ENCODE measurements around the gene SYT2. TPM values are rescaled to one million over a fixed set of nuclear protein-coding genes. Genes with fewer than 3 reads are reported as not detected.
"Not testable (repeated sequence)": the region's sequence is repeated elsewhere in the genome, so short reads cannot be mapped to it uniquely, and the experiment has no call there.

SYT2 gene
- total and polyA plus RNA-seq, 5 experiments from 2014 or later, result 0.02 TPM; not detected in 4

- Mint-ChIP-seq H3K36me3 (peaks cover 0 to 8% (median 4%) of the 10 kb centered on the region in 3 donors), H3K27me3 (no peaks in the 10 kb centered on the region), H3K9me3 (no peaks in the 10 kb centered on the region), H3K27ac (no peak overlapping the region), H3K4me3 (no peak overlapping the region), H3K4me1 (peaks cover 0 to 10% (median under 1%) of the 10 kb centered on the region in 4 donors)
- no peak for DNase-seq
- ATAC-seq, result no peak
- POLR2A ChIA-PET, result no interaction called here
These were observed 120.9 kb downstream of the SYT2 start for GRCh38 chr1:202589190-202589930.

- Mint-ChIP-seq H3K4me3 (no peak overlapping the region), H3K36me3 (peaks cover 0 to 9% (median 4%) of the 10 kb centered on the region in 3 donors), H3K4me1 (peaks cover 0 to 10% (median under 1%) of the 10 kb centered on the region in 4 donors), H3K27me3 (no peaks in the 10 kb centered on the region), H3K9me3 (no peaks in the 10 kb centered on the region), H3K27ac (no peak overlapping the region)
- ATAC-seq, result no peak
- no peak for DNase-seq
- POLR2A ChIA-PET, result no interaction called here
These were observed 121.6 kb downstream of the SYT2 start for GRCh38 chr1:202588503-202589189.

GRCh38 chr1:202587859-202588485 lies 122.3 kb downstream of the SYT2 start:
- POLR2A ChIA-PET, result no interaction called here
- Mint-ChIP-seq H3K4me1 (peaks cover 0 to 10% (median under 1%) of the 10 kb centered on the region in 4 donors), H3K36me3 (peaks cover 0 to 11% (median 6%) of the 10 kb centered on the region in 3 donors), H3K27ac (no peak overlapping the region), H3K9me3 (no peaks in the 10 kb centered on the region), H3K27me3 (no peaks in the 10 kb centered on the region), H3K4me3 (no peak overlapping the region)
- DNase-seq (no peak), ATAC-seq (no peak)

GRCh38 chr1:202586871-202587270 lies 123.4 kb downstream of the SYT2 start:
- H3K4me3 Mint-ChIP-seq, result no peak overlapping the region
- no peaks in the 10 kb centered on the region for H3K27me3 Mint-ChIP-seq
- H3K4me1 Mint-ChIP-seq, result peaks cover 0 to 10% (median under 1%) of the 10 kb centered on the region in 4 donors
- POLR2A ChIA-PET, result no interaction called here
- H3K9me3 Mint-ChIP-seq, result no peaks in the 10 kb centered on the region
- no peak for DNase-seq
- peaks cover 0 to 19% (median 12%) of the 10 kb centered on the region in 3 donors for H3K36me3 Mint-ChIP-seq
- no peak for ATAC-seq
- H3K27ac Mint-ChIP-seq, result no peak overlapping the region

GRCh38 chr1:202586018-202586821 lies 124.0 kb downstream of the SYT2 start:
- POLR2A ChIA-PET, result no interaction called here
- Mint-ChIP-seq H3K27ac (peak overlapping the region in 2 of 10 donors; percentile 49 to 77), H3K36me3 (peaks cover 1 to 25% (median 17%) of the 10 kb centered on the region in 3 donors), H3K4me3 (no peak overlapping the region), H3K4me1 (peaks cover 0 to 10% (median under 1%) of the 10 kb centered on the region in 4 donors), H3K27me3 (no peaks in the 10 kb centered on the region), H3K9me3 (no peaks in the 10 kb centered on the region)
- no peak for ATAC-seq
- DNase-seq, result no peak

GRCh38 chr1:202585590-202585933 lies 124.7 kb downstream of the SYT2 start:
- Mint-ChIP-seq H3K27me3 (no peaks in the 10 kb centered on the region), H3K9me3 (no peaks in the 10 kb centered on the region), H3K4me3 (no peak overlapping the region), H3K27ac (no peak overlapping the region), H3K36me3 (peaks cover 7 to 32% (median 24%) of the 10 kb centered on the region in 3 donors), H3K4me1 (peaks cover 0 to 10% (median under 1%) of the 10 kb centered on the region in 4 donors)
- no peak for DNase-seq
- POLR2A ChIA-PET, result no interaction called here
- ATAC-seq, result no peak

- POLR2A ChIA-PET, result no interaction called here
- Mint-ChIP-seq H3K27me3 (no peaks in the 10 kb centered on the region), H3K4me3 (no peak overlapping the region), H3K9me3 (no peaks in the 10 kb centered on the region), H3K36me3 (peaks cover 7 to 36% (median 25%) of the 10 kb centered on the region in 3 donors), H3K27ac (peak overlapping the region in 1 of 10 donors; percentile 18), H3K4me1 (peaks cover 0 to 10% (median under 1%) of the 10 kb centered on the region in 4 donors)
- ATAC-seq (no peak), DNase-seq (no peak)
These were observed 125.3 kb downstream of the SYT2 start for GRCh38 chr1:202584707-202585589.

GRCh38 chr1:202582350-202582749 lies 127.9 kb downstream of the SYT2 start:
- peaks cover 7 to 44% (median 25%) of the 10 kb centered on the region in 3 donors for H3K36me3 Mint-ChIP-seq
- DNase-seq, H3K27ac Mint-ChIP-seq, POLR2A ChIA-PET, H3K9me3 Mint-ChIP-seq, H3K4me3 Mint-ChIP-seq, H3K4me1 Mint-ChIP-seq, H3K27me3 Mint-ChIP-seq, ATAC-seq: not testable (repeated sequence)

GRCh38 chr1:202580619-202581018 lies 129.6 kb downstream of the SYT2 start:
- Mint-ChIP-seq H3K9me3 (no peaks in the 10 kb centered on the region), H3K27ac (no peak overlapping the region), H3K4me3 (no peak overlapping the region), H3K4me1 (no peaks in the 10 kb centered on the region), H3K27me3 (no peaks in the 10 kb centered on the region), H3K36me3 (peaks cover 7 to 44% (median 21%) of the 10 kb centered on the region in 3 donors)
- POLR2A ChIA-PET, result interaction anchor here (0.6 kb wide), 1 partner anchor 55 kb away, joined by 4 read pairs; no protein-coding TSS in a partner anchor
- ATAC-seq (no peak), DNase-seq (no peak)

- no peak for ATAC-seq
- no peak overlapping the region for H3K4me3 Mint-ChIP-seq
These were observed 130.4 kb downstream of the SYT2 start for GRCh38 chr1:202579806-202580205.

GRCh38 chr1:202578565-202578964 lies 131.7 kb downstream of the SYT2 start:
- DNase-seq, result no peak
- H3K9me3 Mint-ChIP-seq, result no peaks in the 10 kb centered on the region
- H3K27ac Mint-ChIP-seq, result no peak overlapping the region
- H3K36me3 Mint-ChIP-seq, result peaks cover 7 to 53% (median 30%) of the 10 kb centered on the region in 3 donors
- no peak overlapping the region for H3K4me3 Mint-ChIP-seq
- H3K4me1 Mint-ChIP-seq, result peaks cover 0 to 2% (median 0%) of the 10 kb centered on the region in 4 donors
- no peak for ATAC-seq
- H3K27me3 Mint-ChIP-seq, result no peaks in the 10 kb centered on the region
- POLR2A ChIA-PET, result no interaction called here

More at GRCh38 chr1:202579806-202580205, 130.4 kb downstream of the SYT2 start:
- DNase-seq, result no peak
- POLR2A ChIA-PET, result no interaction called here
- Mint-ChIP-seq H3K9me3 (no peaks in the 10 kb centered on the region), H3K36me3 (peaks cover 7 to 50% (median 28%) of the 10 kb centered on the region in 3 donors), H3K27ac (no peak overlapping the region), H3K4me1 (peaks cover 0 to 2% (median 0%) of the 10 kb centered on the region in 4 donors), H3K27me3 (no peaks in the 10 kb centered on the region)
